ENCODE results near the gene FRG2C. TPM values are rescaled to one million over a fixed set of nuclear protein-coding genes. Genes with fewer than 3 reads are reported as not detected.

Gene FRG2C

GRCh38 chr3:75692061-75692460, 27.9 kb downstream of the FRG2C start:
- Histone ChIP-seq H3K27me3 (ENCODE audit: insufficient read depth, poor library complexity, severe bottlenecking) (no peaks in the 10 kb centered on the region), H3K4me3 (replicated peaks; ENCODE audit: insufficient read depth, low read length) (no peak overlapping the region), H3K27ac (replicated peaks) (no peak overlapping the region)
- no peak for DNase-seq (ENCODE audit: low read depth in 1 of 2, low spot score in 1 of 2)
- TF ChIP-seq CTCF (IDR thresholded peaks at IDR 0.05; ENCODE audit: insufficient read depth, low read length) = no peak
- TF ChIP-seq POLR2AphosphoS5 (IDR thresholded peaks at IDR 0.05; ENCODE audit: low read depth) = no peak
- no peak for TF ChIP-seq REST (IDR thresholded peaks at IDR 0.05; ENCODE audit: insufficient replicate concordance, low read depth)
- TF ChIP-seq SPI1 (IDR thresholded peaks at IDR 0.05; ENCODE audit: borderline replicate concordance, low read depth) = no peak
- TF ChIP-seq GABPA (IDR thresholded peaks at IDR 0.05; ENCODE audit: low read depth) = no peak

Small RNAs within 50 kb of the gene (microRNA-seq; reads per million reads assigned to microRNA genes)
- not detected for gene MIR1324

Data from HL-60 (cell line).